GM21447 (cell line): ENCODE measurements around the gene PROC.

Experiments
- ATAC-seq: cut with Tn5 transposase; IDR thresholded peaks from one replicate; pipeline ENCODE4 v1.9.1; 2021; ENCODE audit not compliant: unreplicated experiment

PROC gene

DNA sequence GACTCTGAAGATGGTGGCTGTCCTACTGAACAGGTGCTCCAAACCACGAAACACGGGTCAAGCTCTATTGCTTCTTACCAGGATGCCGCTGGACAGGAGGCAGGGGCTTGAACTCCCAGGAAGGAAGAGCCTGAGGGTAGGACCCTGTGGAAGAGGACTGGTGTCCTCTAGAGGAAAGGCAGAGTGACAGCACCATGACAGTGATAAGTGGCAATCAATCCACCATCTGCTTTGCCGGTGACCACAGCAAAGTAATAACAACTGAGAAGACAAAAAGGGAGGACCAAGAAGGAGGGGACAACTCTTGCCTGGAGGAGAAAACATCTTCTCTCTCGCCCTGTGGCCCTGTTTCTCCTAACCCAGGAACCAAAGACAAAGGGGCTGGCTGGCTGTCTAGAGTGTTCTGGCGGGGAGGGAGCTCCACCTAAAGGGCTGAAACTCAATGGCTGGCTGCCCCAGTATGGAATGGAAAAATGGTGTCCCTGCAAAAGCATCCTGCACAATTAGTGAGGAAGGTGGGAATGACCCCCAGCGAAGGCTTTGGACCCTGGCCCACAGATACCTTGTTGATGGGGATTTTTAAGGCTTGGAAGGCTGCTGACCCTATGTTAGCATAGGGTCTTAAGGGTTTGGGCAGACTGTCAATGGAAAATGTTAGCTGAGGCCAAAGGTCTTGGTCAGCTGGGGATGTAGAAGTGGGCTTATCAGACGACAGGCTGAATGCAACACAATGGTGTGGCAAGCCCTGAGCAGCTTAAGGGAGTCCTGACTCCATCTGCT, 35.4 kb downstream of the PROC start:
- no peak for ATAC-seq

GRCh38 chr2:127454595-127455565, 36.7 kb downstream of the PROC start:
- ATAC-seq = no peak

DNA sequence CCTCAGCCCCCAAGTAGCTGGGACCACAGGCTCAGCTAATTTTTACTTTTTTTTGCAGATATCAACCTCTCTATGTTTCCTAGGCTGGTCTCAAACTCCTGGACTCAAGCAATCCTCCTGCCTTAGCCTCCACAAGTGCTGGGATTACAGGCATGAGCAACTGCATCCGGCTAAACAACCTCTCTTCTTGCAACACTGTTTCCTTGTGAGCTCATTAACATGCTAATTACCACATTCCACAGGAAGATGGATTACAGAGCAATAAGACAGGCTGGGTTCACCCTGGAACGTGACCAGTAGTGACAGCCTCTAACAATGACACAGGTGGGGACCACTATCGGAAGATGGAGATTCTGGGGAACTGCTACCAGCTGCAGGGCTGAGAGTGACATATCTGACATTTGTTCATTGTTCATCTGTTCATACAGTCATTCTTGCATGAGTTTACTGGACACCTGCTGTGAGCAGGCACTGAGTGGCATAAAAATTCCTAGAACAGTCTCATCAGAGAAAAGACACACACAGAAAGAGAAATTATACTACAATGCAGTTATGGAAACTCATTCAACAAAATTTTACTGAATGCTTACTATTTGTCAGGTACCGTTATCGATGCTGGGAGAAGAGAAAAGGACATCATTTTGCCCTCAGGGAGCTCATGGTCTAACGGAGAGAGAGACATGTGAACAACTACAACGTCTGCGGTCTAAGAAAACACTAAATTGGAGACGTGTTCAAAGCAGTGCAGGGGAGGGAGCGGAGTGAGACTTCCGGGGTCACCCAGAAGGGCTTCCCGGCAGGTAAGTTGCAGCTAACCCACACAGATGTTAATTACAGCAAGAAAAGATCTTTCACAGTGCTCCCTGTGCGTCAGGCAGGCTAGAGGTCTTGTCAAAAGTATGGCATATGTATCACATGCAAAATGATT, 37.6 kb downstream of the PROC start:
- ATAC-seq = no peak

DNA sequence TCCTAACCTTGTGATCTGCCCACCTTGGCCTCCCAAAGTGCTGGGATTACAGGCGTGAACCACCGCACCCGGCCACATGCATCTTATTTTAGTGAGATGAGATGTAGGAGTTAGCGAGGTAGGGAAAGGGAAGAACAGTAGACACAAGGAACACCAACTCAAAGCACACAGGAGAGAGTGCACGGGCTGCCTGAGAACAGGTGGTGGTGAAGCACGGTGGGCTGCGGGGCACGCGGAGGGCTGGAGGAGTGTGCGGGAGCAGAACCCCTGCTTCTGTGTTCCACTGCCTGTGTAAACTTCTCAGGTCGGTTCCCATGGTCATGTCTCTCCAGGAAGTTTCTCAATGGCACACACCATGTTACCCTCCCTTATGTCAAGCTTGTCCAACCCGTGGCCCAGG, 38.7 kb downstream of the PROC start:
- ATAC-seq = no peak

- ATAC-seq = no peak
Measured at GRCh38 chr2:127462461-127462860, 44.2 kb downstream of the PROC start.

DNA sequence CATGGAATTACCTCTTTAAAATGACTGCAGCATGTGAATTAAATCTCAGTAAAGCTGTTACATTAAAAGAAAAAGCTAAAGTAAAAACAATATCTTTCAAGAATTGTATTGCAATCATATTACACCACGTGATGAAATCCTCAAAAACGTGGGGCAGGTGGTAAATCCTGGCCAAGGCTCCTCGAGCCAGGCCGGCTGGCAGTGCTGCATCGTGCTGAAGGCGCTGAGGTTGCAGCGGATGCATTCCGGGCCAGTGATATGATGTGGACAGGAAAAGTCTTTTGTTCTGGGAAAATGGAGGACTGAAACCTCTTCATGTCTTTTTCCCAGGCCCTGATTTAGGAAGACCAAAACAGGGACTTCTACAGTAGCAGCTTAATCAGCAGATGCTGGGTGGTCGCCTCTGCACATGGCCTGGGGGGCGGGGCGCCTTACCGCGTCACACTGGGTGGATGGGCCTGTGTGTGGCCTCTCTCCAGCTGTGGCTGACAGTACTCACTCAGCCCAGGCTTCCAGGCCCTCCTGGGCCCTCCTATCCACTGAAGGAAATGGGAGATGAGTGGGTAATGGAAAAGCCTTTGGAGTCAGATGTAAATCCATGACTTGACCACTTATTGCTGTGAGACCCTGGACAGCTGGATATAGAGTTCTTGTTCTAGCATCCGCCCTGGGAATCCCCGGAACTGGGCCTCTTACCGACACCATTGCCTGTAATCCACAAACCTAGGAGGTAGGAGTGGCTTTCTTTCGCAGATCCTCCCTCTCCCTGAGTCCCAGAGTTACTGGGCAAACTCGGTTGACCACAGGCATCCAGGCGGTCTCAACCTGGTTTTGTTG, 45.1 kb downstream of the PROC start:
- no peak for ATAC-seq

DNA sequence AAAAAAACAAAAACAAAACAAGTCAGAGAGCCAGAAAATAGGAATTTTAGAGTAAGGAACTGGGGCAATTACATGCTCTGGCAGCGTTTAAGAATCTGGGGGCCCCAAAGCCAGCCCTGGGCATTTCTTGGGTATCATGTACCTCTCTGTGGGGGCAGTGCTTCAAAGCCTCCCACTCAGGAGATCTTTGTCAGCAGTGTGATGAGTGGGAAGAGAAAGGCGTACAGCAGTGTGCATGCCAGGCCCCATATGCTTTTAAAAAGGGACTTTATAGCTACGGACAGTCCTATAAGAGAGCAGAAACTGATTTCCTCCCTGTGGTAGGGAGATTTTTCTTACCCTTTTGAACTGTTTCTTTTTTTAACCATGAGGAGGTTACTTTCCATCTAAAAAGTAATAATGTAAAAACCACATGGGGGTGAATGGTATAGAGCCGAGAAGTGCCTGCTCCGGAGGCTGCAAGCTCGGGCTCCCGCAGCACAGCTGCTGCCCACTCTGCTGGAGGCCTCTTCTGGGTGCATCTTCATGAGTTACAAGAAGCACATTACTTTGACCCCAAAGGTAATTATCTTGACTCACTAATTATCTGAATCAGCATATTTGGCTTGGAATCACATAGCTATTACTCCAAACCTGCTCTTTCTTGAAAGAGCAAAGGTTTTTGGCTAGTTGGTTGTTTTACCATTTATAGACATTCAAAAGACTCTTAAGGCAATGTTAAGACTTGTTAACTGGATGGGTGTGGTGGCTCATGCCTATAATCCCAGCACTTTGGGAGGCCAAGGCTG, 46.4 kb downstream of the PROC start:
- ATAC-seq = no peak

DNA sequence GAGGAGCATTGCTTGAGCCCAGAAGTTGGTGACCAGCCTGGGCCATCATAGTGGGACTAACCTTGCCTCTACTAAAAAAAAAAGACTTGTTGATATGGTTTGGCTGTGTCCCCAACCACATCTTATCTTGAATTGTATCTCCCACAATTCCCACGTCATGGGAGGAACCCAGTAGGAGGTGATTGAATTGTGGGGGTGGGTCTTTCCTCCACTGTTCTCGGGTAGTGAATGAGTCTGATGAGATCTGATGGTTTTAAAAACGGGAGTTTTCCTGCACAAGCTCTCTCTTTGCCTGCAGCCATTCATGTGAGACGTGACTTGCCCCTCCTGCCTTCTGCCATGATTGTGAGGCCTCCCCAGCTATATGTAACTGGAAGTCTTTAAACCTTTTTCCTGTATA, 47.0 kb downstream of the PROC start:
- no peak for ATAC-seq

- ATAC-seq = no peak
Measured at GRCh38 chr2:127469051-127469450, 50.8 kb downstream of the PROC start.

DNA sequence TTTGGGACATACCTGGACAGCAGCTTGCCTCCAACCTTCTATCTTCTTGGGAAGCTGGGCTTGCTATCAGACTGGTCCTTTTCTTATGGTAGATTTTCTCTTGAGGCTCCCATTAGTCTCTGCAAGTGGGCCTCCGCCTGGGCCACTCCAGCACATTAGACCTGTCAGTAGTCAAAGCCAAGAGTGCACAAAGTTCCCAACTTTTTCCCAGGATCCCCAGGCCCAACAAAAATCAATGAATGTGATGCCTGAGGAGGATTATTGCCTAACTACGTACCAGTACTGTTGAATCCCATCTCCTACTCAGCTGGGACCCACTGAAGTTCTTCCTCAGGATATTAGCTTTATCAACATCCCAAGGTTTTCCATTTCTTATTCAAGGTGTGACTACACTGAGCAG, 51.7 kb downstream of the PROC start:
- no peak for ATAC-seq

- no peak for ATAC-seq
Measured at GRCh38 chr2:127471286-127471988, 53.2 kb downstream of the PROC start.

GRCh38 chr2:127472268-127472667, 54.0 kb downstream of the PROC start:
- ATAC-seq = no peak

DNA sequence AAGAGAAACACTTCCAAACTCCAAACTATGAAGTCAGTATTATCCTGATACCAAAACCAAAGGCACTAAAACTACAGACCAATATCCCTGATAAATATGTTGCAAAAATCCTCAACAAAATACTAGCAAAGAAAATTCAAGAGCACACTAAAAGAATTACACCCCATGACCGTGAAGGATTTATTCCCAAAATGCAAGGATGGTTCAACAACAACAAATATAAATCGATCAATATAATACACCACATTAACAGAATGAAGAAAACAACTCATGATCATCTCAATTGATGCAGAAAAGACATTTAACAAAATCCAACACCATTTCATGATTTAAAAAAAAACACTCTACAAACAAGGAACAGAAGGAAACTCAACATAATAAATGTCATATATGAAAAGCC, 57.6 kb downstream of the PROC start:
- no peak for ATAC-seq
